ENCODE data around the gene FEZF2. TPM values are rescaled to one million over a fixed set of nuclear protein-coding genes. Genes with fewer than 3 reads are reported as not detected.
A peak's percentile ranks its signal among the peaks of the same experiment; 100 is the strongest.

FEZF2 gene
- total RNA-seq: not detected in 2 replicates
- long read RNA-seq: 0 reads

DNA sequence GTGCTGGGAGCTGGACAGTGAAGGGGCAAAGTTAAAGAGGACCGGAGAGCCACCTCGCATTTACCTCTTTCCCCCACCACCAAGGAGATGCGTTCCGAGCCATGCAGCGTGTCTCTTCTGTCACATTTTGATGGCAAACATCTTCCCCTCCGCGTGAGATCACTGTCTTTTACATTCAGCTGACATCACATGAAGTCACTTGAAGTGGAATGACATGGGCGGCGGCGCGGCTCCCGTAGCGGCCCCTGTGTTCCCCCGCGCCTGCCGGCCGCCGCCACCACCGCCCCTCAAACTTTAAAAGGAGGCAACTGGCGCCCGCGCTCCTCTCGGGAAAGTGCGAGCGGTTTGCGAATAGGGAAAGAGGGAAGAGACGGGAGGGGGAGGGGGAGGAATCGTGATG lies at the start of gene FEZF2:
Gene FEZF2 (minus strand): TSS at position 336 of the 400 bp plus-strand sequence. CDS start 682 bp downstream, outside the sequence.
- DNase-seq (ENCODE audit: low spot score, unreplicated experiment): no peak
- H3K9me3 Mint-ChIP-seq (ENCODE audit: low read depth): no peaks in the 10 kb centered on the region
- TF ChIP-seq, protein P1, sequence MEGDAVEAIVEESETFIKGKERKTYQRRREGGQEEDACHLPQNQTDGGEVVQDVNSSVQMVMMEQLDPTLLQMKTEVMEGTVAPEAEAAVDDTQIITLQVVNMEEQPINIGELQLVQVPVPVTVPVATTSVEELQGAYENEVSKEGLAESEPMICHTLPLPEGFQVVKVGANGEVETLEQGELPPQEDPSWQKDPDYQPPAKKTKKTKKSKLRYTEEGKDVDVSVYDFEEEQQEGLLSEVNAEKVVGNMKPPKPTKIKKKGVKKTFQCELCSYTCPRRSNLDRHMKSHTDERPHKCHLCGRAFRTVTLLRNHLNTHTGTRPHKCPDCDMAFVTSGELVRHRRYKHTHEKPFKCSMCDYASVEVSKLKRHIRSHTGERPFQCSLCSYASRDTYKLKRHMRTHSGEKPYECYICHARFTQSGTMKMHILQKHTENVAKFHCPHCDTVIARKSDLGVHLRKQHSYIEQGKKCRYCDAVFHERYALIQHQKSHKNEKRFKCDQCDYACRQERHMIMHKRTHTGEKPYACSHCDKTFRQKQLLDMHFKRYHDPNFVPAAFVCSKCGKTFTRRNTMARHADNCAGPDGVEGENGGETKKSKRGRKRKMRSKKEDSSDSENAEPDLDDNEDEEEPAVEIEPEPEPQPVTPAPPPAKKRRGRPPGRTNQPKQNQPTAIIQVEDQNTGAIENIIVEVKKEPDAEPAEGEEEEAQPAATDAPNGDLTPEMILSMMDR (IDR thresholded peaks at IDR 0.05; ENCODE audit: unreplicated experiment): no peak
- H3K4me1 Mint-ChIP-seq (ENCODE audit: low read depth): peaks cover 3% of the 10 kb centered on the region
- no peak within 1 kb of the TSS for H3K27ac Mint-ChIP-seq
- H3K4me3 Mint-ChIP-seq (ENCODE audit: low read depth): no peak within 1 kb of the TSS
- H3K36me3 Mint-ChIP-seq (ENCODE audit: insufficient read depth): no peaks in the 10 kb centered on the region
- H3K27me3 Mint-ChIP-seq: peaks cover 97% of the 10 kb centered on the region

DNA sequence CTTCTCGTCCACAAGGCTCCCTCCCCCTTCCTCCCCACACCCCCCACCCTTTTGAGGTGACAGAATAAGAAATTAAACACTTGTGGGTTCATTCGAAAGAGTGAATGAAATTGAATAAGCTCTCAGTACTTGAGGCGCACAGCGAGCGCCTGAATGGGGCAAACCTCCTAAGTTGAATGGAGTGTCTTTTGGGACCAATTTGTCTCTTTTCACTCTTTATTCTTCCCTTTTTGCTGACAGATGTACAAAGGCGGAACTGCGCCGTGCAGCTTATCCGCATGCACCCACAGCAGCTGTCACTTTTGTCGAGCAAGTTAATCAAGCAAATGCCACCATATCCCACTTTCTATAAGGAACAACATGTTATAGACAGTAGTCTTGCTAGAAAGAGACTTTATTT lies 47.9 kb upstream of the FEZF2 start:
- peaks cover 4% of the 10 kb centered on the region for H3K4me1 Mint-ChIP-seq (ENCODE audit: low read depth)
- H3K4me3 Mint-ChIP-seq (ENCODE audit: low read depth): no peak overlapping the region
- no peak for DNase-seq (ENCODE audit: low spot score, unreplicated experiment)
- H3K27ac Mint-ChIP-seq: no peak overlapping the region
- H3K9me3 Mint-ChIP-seq (ENCODE audit: low read depth): no peaks in the 10 kb centered on the region
- H3K36me3 Mint-ChIP-seq (ENCODE audit: insufficient read depth): peaks cover 4% of the 10 kb centered on the region
- TF ChIP-seq, protein P1 (IDR thresholded peaks at IDR 0.05; ENCODE audit: unreplicated experiment): no peak
- H3K27me3 Mint-ChIP-seq: no peaks in the 10 kb centered on the region

DNA sequence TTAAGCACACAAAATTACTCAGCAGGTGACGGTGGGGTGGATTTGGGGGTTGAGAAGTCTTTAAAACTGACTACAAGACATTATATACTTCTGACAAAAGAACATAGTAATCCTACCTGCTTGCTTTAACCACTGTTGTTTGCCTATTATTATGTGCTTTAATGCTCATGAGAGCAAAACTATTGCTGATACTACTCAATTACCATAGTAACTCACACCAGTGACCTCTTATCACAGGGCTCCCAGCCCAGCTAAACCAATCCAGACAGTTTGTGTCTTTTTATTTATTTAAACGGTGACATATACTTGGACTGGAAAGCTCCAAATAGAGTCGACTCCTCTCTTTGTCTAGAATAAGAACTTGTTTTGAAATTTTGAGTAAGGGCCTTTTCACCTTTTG lies 42.8 kb upstream of the FEZF2 start:
- peaks cover 17% of the 10 kb centered on the region for H3K4me1 Mint-ChIP-seq (ENCODE audit: low read depth)
- TF ChIP-seq, protein P1 (IDR thresholded peaks at IDR 0.05; ENCODE audit: unreplicated experiment): no peak
- H3K27ac Mint-ChIP-seq: no peak overlapping the region
- H3K27me3 Mint-ChIP-seq: no peaks in the 10 kb centered on the region
- no peak for DNase-seq (ENCODE audit: low spot score, unreplicated experiment)
- peak overlapping the region; percentile 27 for H3K4me3 Mint-ChIP-seq (ENCODE audit: low read depth)
- H3K9me3 Mint-ChIP-seq (ENCODE audit: low read depth): no peaks in the 10 kb centered on the region
- peaks cover 5% of the 10 kb centered on the region for H3K36me3 Mint-ChIP-seq (ENCODE audit: insufficient read depth)

DNA sequence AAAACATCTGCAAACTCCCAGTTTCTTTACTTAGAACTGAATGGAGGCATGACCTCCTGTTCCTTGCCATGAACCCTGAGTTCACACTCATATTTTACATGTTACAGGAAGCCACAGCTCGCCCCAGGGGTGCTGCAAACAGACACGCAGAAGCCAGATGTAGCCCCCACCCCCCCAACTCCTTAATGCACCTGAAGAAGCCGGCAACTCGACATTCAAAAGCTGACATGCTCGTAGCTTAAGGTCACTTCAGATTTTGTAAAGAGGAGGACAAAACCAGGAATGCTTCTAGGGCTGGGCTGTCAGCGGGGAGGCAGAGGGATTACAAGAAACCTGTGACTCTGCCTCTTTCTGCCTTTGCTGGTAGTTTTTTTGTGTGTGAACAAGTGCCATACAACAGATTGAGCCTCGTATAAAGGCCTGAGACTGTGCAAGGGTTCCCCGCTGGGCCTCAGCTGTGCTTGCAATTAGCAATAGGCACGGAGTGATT lies 42.0 kb upstream of the FEZF2 start:
- Mint-ChIP-seq H3K4me1 (ENCODE audit: low read depth) (peaks cover 17% of the 10 kb centered on the region), H3K9me3 (ENCODE audit: low read depth) (no peaks in the 10 kb centered on the region), H3K36me3 (ENCODE audit: insufficient read depth) (peaks cover 5% of the 10 kb centered on the region), H3K27me3 (no peaks in the 10 kb centered on the region), H3K4me3 (ENCODE audit: low read depth) (peak overlapping the region; percentile 27), H3K27ac (peak overlapping the region; percentile 75)
- TF ChIP-seq, protein P1 (IDR thresholded peaks at IDR 0.05; ENCODE audit: unreplicated experiment): no peak
- no peak for DNase-seq (ENCODE audit: low spot score, unreplicated experiment)

DNA sequence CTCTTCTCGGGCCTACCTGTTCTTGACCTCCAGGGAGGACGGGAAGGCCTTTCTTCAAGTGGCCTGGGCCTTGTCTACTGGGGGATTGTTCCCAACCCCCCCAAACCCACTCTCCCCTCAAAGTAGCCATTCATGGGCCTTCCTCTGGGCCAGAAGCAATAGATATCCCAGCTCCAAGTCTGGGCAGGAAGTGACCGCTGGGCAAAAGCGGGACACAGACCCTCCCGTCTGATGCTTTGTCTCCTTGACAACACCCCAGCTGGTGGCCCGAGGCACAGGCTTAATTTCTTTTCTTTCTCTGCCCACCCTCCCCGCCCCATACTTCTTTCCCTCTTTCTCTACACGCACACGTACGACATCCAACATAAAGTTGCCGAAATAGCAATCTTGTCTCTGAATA lies 41.4 kb upstream of the FEZF2 start:
- Mint-ChIP-seq H3K36me3 (ENCODE audit: insufficient read depth) (peaks cover 5% of the 10 kb centered on the region), H3K4me3 (ENCODE audit: low read depth) (no peak overlapping the region), H3K27ac (peak overlapping the region; percentile 75), H3K4me1 (ENCODE audit: low read depth) (peaks cover 17% of the 10 kb centered on the region), H3K27me3 (no peaks in the 10 kb centered on the region), H3K9me3 (ENCODE audit: low read depth) (no peaks in the 10 kb centered on the region)
- TF ChIP-seq, protein P1 (IDR thresholded peaks at IDR 0.05; ENCODE audit: unreplicated experiment): no peak
- DNase-seq (ENCODE audit: low spot score, unreplicated experiment): no peak
